ENCODE data around the gene GPR108. TPM values are rescaled to one million over a fixed set of nuclear protein-coding genes. Genes with fewer than 3 reads are reported as not detected.

GPR108 gene
- total and polyA plus RNA-seq, 12 donors, result 61.8 to 193 (median 123) TPM

- Histone ChIP-seq H3K36me3 (replicated peaks in 1 of 2) (peaks cover 0 to 19% of the 10 kb centered on the region in 2 donors), H3K27me3 (no peaks in the 10 kb centered on the region), H3K4me1 (replicated peaks in 1 of 2) (peaks cover 24 to 33% of the 10 kb centered on the region in 2 donors), H3K9me3 (replicated peaks in 1 of 3) (no peaks in the 10 kb centered on the region), H3K27ac (peak overlapping the region; percentile 85 to 98 (median 90)), H3K4me3 (peak overlapping the region; percentile 50 to 96 (median 80))
- WGBS, 4 donors, result 24 to 48% (median 28%) methylated on average over 10 to 25 of the region's 25 CpGs
- TF ChIP-seq POLR2A (IDR thresholded peaks at IDR 0.05) (peak in 1 of 2 donors; percentile 79), CTCF (IDR thresholded peaks at IDR 0.05) (peak; percentile 27 to 80 (median 69))
- DNase-seq, result peak; percentile 72 to 92 (median 90)
- intact Hi-C loops (cut with DNase I), result loop anchor here in 1 of 2 donors (10.0 kb wide), 1 partner anchor 212 kb away; no protein-coding TSS in a partner anchor
These were observed 1.0 kb downstream of the GPR108 start for GRCh38 chr19:6736169-6736916.

DNA sequence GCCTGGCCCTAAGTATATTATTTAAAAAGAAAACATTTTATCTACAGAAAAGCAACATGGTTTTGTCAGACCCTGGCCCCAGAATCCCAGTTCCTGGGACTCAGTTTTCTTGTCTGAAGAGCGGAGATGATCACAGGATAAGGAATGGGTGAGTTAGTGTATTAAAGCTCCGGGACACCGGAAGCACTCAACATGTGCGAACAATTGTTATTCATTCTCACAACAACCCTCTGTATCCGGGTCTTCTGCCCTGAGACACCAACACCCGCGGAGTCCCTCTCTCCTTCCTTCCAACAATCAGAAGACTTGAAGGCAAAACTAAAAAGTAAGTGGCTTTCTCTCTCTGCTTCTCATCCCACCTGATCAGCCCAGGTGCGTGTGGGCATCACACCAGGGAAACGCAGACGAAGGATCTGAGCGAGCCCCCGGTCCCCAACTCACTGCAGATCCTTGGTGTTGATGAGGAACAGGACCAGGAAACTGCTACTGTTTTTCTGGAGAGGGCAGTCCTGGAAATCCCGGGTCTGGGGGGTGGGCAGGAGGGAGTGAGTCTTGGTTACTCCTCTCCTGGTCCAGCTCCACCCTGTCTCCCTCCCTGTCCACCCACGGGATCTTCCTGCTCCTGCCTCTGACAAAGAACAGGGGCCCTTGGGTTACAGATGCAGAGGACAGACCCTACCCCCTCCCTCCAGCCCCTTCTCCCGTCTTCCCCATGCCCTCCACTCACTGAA is 2.0 kb downstream of the GPR108 start:
- H3K27ac ChIP-seq, result peak overlapping the region in 3 of 5 donors; percentile 85 to 98 (median 94)
- H3K27me3 ChIP-seq, result no peaks in the 10 kb centered on the region
- no peak overlapping the region for H3K4me3 ChIP-seq
- no peak for DNase-seq
- peaks cover 0 to 19% of the 10 kb centered on the region in 2 donors for H3K36me3 ChIP-seq (replicated peaks in 1 of 2)
- no peaks in the 10 kb centered on the region for H3K9me3 ChIP-seq (replicated peaks in 1 of 3)
- intact Hi-C loops (cut with DNase I), result loop anchor here in 1 of 2 donors (10.0 kb wide), 1 partner anchor 211 kb away; no protein-coding TSS in a partner anchor
- peaks cover 20 to 26% of the 10 kb centered on the region in 2 donors for H3K4me1 ChIP-seq (replicated peaks in 1 of 2)
- TF ChIP-seq CTCF (IDR thresholded peaks at IDR 0.05), result no peak
- no peak for TF ChIP-seq POLR2A (IDR thresholded peaks at IDR 0.05)
- WGBS, 4 donors, result 72 to 85% (median 79%) methylated on average over 14 to 15 of the region's 15 CpGs

- 76 to 84% (median 81%) methylated on average over 9 to 20 of the region's 20 CpGs for WGBS, 4 donors
- peaks cover 20 to 25% of the 10 kb centered on the region in 2 donors for H3K4me1 ChIP-seq (replicated peaks in 1 of 2)
- no peak overlapping the region for H3K4me3 ChIP-seq
- no peak for TF ChIP-seq CTCF (IDR thresholded peaks at IDR 0.05)
- peaks cover 0 to 19% of the 10 kb centered on the region in 2 donors for H3K36me3 ChIP-seq (replicated peaks in 1 of 2)
- no peak for DNase-seq
- H3K27ac ChIP-seq, result no peak overlapping the region
- H3K9me3 ChIP-seq (replicated peaks in 1 of 3), result no peaks in the 10 kb centered on the region
- H3K27me3 ChIP-seq, result no peaks in the 10 kb centered on the region
- intact Hi-C loops (cut with DNase I), result loop anchor here in 1 of 2 donors (10.0 kb wide), 1 partner anchor 209 kb away; no protein-coding TSS in a partner anchor
These were observed 3.2 kb downstream of the GPR108 start for GRCh38 chr19:6734096-6734696.

Measured in adrenal gland (tissue), 12 donors.